B cell (primary cell): ENCODE measurements around the gene INO80C. TPM values are rescaled to one million over a fixed set of nuclear protein-coding genes. Genes with fewer than 3 reads are reported as not detected.

Source experiments
- ATAC-seq: fragments of 200-7000 bp; cut with Tn5 transposase; one replicate; pipeline ENCODE4 v1.10.0; 2021; ENCODE audit warnings: low read depth, mild to moderate bottlenecking, moderate number of reproducible peaks, moderate library complexity
- CTCF ChIA-PET: fragments of 350-600 bp; sonication (Branson Sonifier 250); formaldehyde crosslinking; loops from one replicate; lab custom pipeline; 2021; ENCODE audit warnings: antibody characterized with exemption, inconsistent platforms; lab: Charles Lee
- POLR2A ChIA-PET: fragments of 350-600 bp; sonication (Branson Sonifier 250); formaldehyde crosslinking; loops from one replicate; lab custom pipeline; 2021; ENCODE audit warnings: antibody characterized with exemption; lab: Charles Lee
- DNase-seq: peaks from one replicate; pipeline ENCODE4 v3.0.0; 2013
- H2AFZ ChIP-seq: 2 replicates; pipeline ENCODE4 v1.6.1; 2012; ENCODE audit warnings: mild to moderate bottlenecking, low read depth, low read length; ENCODE audit not compliant: insufficient read depth, poor library complexity, severe bottlenecking
- H3K27ac ChIP-seq, 2 donors: 1 replicate in 1 of 2; 2 replicates in 1 of 2; pipeline ENCODE4 v1.5.1; 2012 to 2013; ENCODE audit warnings: low read length in 2 of 2, mild to moderate bottlenecking in 2 of 2, moderate library complexity in 1 of 2
- H3K27me3 ChIP-seq, 4 experiments: fragments of 200-600 bp in 1 of 4; sonication (generic) in 1 of 4; replicated peaks in 1 of 4; 1 replicate in 2 of 4; 2 replicates in 2 of 4; pipeline versions ENCODE4 v1.6.1 to v1.7.0; 2013 to 2016; ENCODE audit warnings: low read length in 3 of 4, mild to moderate bottlenecking in 2 of 4, mixed read lengths in 1 of 4, moderate library complexity in 1 of 4; ENCODE audit not compliant: insufficient read depth in 4 of 4, control insufficient read depth in 3 of 4; ENCODE audit errors: control extremely low read depth in 1 of 4
- H3K36me3 ChIP-seq, 2 experiments: replicated peaks in 1 of 2; 1 replicate in 1 of 2; 2 replicates in 1 of 2; pipeline versions ENCODE4 v1.6.1 to v1.7.1; 2013; ENCODE audit warnings: low read length in 1 of 2; ENCODE audit not compliant: insufficient read depth in 2 of 2, control insufficient read depth in 1 of 2; ENCODE audit errors: control extremely low read depth in 1 of 2, extremely low read depth in 1 of 2
- H3K4me1 ChIP-seq, 2 donors: fragments of 200-600 bp in 1 of 2; sonication (generic) in 1 of 2; 1 replicate in 1 of 2; 2 replicates in 1 of 2; pipeline versions ENCODE4 v1.5.1 to v1.6.1; 2013 to 2017; ENCODE audit warnings: low read length in 2 of 2; ENCODE audit not compliant: control insufficient read depth in 2 of 2, insufficient read depth in 2 of 2
- H3K4me2 ChIP-seq: replicated peaks from 2 replicates; pipeline ENCODE3; 2012; ENCODE audit warnings: mild to moderate bottlenecking, low read depth, low read length; ENCODE audit not compliant: poor library complexity, severe bottlenecking
- H3K4me3 ChIP-seq, 5 experiments: fragments of 200-600 bp in 1 of 5; sonication (generic) in 1 of 5; 1 replicate in 3 of 5; 2 replicates in 2 of 5; pipeline versions ENCODE4 v1.5.1 to v1.7.0; 2011 to 2016; ENCODE audit warnings: low read length in 4 of 5, mild to moderate bottlenecking in 4 of 5, low read depth in 2 of 5, control low read depth in 1 of 5, moderate library complexity in 1 of 5; ENCODE audit not compliant: insufficient read depth in 1 of 5; ENCODE audit errors: control extremely low read depth in 1 of 5, extremely low read depth in 1 of 5
- H3K79me2 ChIP-seq: fragments of 200-600 bp; sonication (generic); one replicate; pipeline ENCODE4 v1.6.0; 2016; ENCODE audit warnings: low read length; ENCODE audit not compliant: control insufficient read depth, insufficient read depth
- H3K9ac ChIP-seq: fragments of 200-600 bp; sonication (generic); 2 replicates; pipeline ENCODE4 v1.6.1; 2017; ENCODE audit warnings: mild to moderate bottlenecking, low read length, moderate library complexity
- H3K9me3 ChIP-seq, 3 donors: one replicate each; pipeline versions ENCODE4 v1.6.1 to v1.7.1; 2013; ENCODE audit warnings: low read length in 2 of 3; ENCODE audit not compliant: control insufficient read depth in 2 of 3, insufficient read depth in 1 of 3; ENCODE audit errors: control extremely low read depth in 1 of 3
- H4K20me1 ChIP-seq: 2 replicates; pipeline ENCODE4 v1.6.0; 2012; ENCODE audit warnings: mild to moderate bottlenecking, low read length; ENCODE audit not compliant: insufficient read depth, control insufficient read depth, poor library complexity, severe bottlenecking
- H3K27ac Mint-ChIP-seq: one replicate; pipeline ENCODE4 v1.8.0; 2021; ENCODE audit warnings: mixed read lengths
- H3K27me3 Mint-ChIP-seq: one replicate; pipeline ENCODE4 v1.8.0; 2021; ENCODE audit warnings: mixed read lengths
- H3K4me1 Mint-ChIP-seq: one replicate; pipeline ENCODE4 v1.8.0; 2021; ENCODE audit warnings: mixed read lengths
- H3K4me3 Mint-ChIP-seq: one replicate; pipeline ENCODE4 v1.8.0; 2021; ENCODE audit warnings: mixed read lengths
- H3K9me3 Mint-ChIP-seq: one replicate; pipeline ENCODE4 v1.8.0; 2022; ENCODE audit warnings: mixed read lengths; ENCODE audit not compliant: insufficient read depth
- CTCF ChIP-seq: fragments of 200-600 bp; IDR thresholded peaks from one replicate; pipeline ENCODE4 v1.8.0; 2022; ENCODE audit warnings: antibody characterized with exemption, mild to moderate bottlenecking
- EZH2 ChIP-seq: IDR thresholded peaks from 2 replicates; pipeline ENCODE4 v1.6.1; 2012; ENCODE audit warnings: borderline replicate concordance, low read depth, mild to moderate bottlenecking, moderate library complexity, low read length; ENCODE audit not compliant: insufficient read depth, poor library complexity, severe bottlenecking
- WGBS: methylation state at CpG from one replicate; pipeline ENCODE4 v1.1.5; 2013; ENCODE audit warnings: missing lambda C conversion rate; ENCODE audit not compliant: insufficient coverage; 5-methylcytosine and 5-hydroxymethylcytosine counted together
- intact Hi-C: fragments of 100-400 bp; cut with micrococcal nuclease; formaldehyde crosslinking; loops from one replicate; pipeline ENCODE4 v1.10.0; 2022
- polyA plus RNA-seq: library from polyadenylated mRNA; depleted of rRNA; stranded (reverse); fragments of >200 nt; gene quantifications from 2 replicates; pipeline ENCODE4 v1.2.3, GENCODE V29; 2012
- total RNA-seq, 2 donors: library from RNA; stranded (reverse); fragments of 120-200 nt in 1 of 2; gene quantifications; 1 replicate in 1 of 2; 2 replicates in 1 of 2; pipeline versions ENCODE4 v1.2.3 to v1.2.4, GENCODE V29; 2013 to 2022

The INO80C gene
- total and polyA plus RNA-seq, 2 donors (not counting 1 experiment from before 2014, with no cell fraction given) = 18.2 to 37.9 TPM

DNA sequence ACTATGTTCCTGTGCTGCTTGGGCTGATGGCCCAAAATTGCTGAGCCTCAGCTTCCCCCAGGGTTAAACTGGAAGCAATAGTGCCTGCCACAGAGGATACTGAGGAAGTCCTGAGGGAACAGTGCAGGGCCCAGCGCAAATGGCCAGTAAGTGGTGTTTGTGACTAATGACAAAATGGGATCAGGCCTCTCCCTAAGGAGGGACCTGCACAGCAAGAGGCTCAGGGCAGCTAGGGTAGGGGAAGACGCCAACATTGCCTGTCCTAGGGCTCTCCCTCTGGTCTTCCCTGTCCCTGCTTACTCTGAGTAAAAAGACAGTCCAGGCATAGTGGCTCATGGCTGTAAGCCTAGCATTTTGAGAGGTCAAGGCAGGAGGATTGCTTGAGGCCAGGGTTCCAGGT is 37.8 kb downstream of the INO80C start:
- TF ChIP-seq CTCF = no peak
- no peak for TF ChIP-seq EZH2
- Histone ChIP-seq H3K4me2 (no peak overlapping the region), H3K27me3 (no peaks in the 10 kb centered on the region), H3K79me2 (no peaks in the 10 kb centered on the region), H3K27ac (no peak overlapping the region), H3K9ac (no peak overlapping the region), H3K4me1 (no peaks in the 10 kb centered on the region), H3K36me3 (no peaks in the 10 kb centered on the region), H3K4me3 (no peak overlapping the region), H2AFZ (no peak overlapping the region), H3K9me3 (no peaks in the 10 kb centered on the region), H4K20me1 (no peaks in the 10 kb centered on the region)
- 50% methylated on average over 2 of the region's 2 CpGs for WGBS
- Mint-ChIP-seq H3K4me3 (no peak overlapping the region), H3K27me3 (no peaks in the 10 kb centered on the region), H3K4me1 (peaks cover 9% of the 10 kb centered on the region), H3K27ac (no peak overlapping the region), H3K9me3 (no peaks in the 10 kb centered on the region)
- ChIA-PET POLR2A (no interaction called here), CTCF (no interaction called here)
- ATAC-seq = no peak
- no peak for DNase-seq
- intact Hi-C loops = no loop called here

DNA sequence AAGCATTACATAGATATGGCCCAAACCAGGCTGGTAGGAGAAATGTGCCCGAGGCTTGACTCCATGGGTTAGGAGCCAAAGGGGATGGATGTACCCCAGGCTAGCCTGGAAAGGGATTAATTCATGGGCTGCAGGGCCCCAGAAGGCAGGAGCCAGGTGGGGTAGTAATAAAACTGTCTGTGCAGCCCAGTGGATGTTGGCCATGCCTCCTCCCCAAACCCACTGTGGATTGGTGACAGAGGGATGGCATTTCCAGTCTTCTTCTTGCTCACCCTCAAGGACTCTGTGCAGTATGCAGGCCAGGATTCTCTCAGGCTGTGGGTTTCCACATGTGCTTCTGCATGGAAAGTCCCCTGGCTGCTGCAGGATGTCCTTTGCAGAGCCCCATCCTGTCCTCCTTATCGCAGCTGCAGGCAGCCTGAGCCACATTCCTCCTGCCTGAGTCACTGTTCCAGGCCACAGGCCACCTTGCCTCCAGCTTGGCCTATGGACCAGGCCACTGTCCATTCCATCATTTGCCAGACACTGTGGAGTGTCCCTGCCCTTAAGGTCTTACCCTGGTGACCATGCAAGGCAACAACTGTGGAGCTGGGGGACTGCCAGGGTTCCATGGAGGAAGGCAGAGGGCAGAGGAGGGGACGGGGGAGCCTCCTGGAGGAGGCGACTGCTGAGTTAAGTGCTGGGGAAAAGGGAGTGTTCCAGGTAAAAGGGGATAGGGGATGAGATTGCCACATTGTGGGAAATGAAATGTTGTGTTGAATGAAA is 38.9 kb downstream of the INO80C start:
- Histone ChIP-seq H4K20me1 (no peaks in the 10 kb centered on the region), H3K9ac (no peak overlapping the region), H3K27me3 (no peaks in the 10 kb centered on the region), H3K79me2 (no peaks in the 10 kb centered on the region), H3K27ac (no peak overlapping the region), H3K9me3 (no peaks in the 10 kb centered on the region), H2AFZ (no peak overlapping the region), H3K4me1 (no peaks in the 10 kb centered on the region), H3K4me2 (no peak overlapping the region), H3K4me3 (no peak overlapping the region), H3K36me3 (no peaks in the 10 kb centered on the region)
- TF ChIP-seq EZH2 (no peak), CTCF (no peak)
- POLR2A ChIA-PET = no interaction called here
- CTCF ChIA-PET = no interaction called here
- intact Hi-C loops = no loop called here
- no peak overlapping the region for H3K4me3 Mint-ChIP-seq
- WGBS = 83% methylated on average over 4 of the region's 4 CpGs
- H3K27ac Mint-ChIP-seq = no peak overlapping the region
- H3K27me3 Mint-ChIP-seq = no peaks in the 10 kb centered on the region
- DNase-seq = no peak
- no peaks in the 10 kb centered on the region for H3K9me3 Mint-ChIP-seq
- ATAC-seq = no peak
- peaks cover 6% of the 10 kb centered on the region for H3K4me1 Mint-ChIP-seq
